Mammary epithelial cell (primary cell): ENCODE results near the gene CDH4.

Experiments used
- EZH2 ChIP-seq: IDR thresholded peaks from 2 replicates; pipeline ENCODE4 v1.6.1; 2012; ENCODE audit warnings: low read length, inconsistent platforms, borderline replicate concordance
- TF ChIP-seq, protein P1 (sequence below), 2 donors: IDR thresholded peaks in 1 of 2; conservative IDR thresholded peaks in 1 of 2; 2 replicates each; pipeline ENCODE4 v1.5.1; 2011 to 2012; ENCODE audit warnings: inconsistent platforms in 2 of 2, low read length in 2 of 2, mild to moderate bottlenecking in 2 of 2, control low read depth in 1 of 2, low read depth in 1 of 2; ENCODE audit not compliant: insufficient read depth in 1 of 2; ENCODE audit errors: extremely low read depth in 1 of 2

DNA sequence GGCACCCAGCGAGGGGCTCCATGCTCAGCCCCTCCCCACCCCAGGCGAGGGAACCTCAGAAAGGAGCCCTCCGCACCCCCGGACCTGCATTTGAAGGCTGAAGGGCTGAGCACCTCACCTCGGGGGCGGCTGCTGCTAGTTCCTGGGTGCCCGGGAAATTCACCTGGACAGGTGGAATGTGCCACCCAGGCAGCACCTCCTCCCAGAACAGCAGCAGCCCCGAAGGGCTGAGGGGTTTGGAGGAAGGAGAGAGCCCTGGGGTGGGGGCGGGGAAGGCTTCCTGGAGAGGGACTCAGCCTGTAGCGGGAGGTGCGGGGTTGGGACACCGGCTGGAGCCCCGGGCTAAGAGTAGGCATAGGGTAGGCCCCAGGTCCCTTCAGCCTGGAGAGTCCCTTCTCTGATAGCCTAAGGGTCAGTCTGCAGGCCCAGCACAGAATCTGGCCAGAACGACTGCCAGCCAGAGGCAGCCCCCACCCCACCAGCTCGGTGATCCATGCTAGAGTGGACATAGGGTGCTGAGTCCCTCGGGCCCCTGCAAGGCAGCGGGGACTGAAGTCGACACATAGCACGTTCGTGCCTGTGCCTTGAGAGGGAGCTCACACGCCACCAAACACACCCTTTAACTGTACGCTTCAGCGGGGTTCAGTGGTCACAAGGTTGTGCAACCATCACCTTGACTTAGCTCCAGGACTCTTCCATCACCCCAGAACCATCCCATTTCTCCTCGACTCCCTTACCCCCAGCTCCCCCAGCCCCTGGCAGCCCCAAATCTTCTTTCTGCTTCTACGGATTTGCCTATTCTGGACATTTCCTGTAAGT lies 632.7 kb downstream of the CDH4 start:
- TF ChIP-seq, protein P1, sequence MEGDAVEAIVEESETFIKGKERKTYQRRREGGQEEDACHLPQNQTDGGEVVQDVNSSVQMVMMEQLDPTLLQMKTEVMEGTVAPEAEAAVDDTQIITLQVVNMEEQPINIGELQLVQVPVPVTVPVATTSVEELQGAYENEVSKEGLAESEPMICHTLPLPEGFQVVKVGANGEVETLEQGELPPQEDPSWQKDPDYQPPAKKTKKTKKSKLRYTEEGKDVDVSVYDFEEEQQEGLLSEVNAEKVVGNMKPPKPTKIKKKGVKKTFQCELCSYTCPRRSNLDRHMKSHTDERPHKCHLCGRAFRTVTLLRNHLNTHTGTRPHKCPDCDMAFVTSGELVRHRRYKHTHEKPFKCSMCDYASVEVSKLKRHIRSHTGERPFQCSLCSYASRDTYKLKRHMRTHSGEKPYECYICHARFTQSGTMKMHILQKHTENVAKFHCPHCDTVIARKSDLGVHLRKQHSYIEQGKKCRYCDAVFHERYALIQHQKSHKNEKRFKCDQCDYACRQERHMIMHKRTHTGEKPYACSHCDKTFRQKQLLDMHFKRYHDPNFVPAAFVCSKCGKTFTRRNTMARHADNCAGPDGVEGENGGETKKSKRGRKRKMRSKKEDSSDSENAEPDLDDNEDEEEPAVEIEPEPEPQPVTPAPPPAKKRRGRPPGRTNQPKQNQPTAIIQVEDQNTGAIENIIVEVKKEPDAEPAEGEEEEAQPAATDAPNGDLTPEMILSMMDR (conservative IDR thresholded peaks at IDR 0.05 in 1 of 2, IDR thresholded peaks at IDR 0.05 in 1 of 2; ENCODE audit: extremely low read depth in 1 of 2, insufficient read depth in 1 of 2, low read depth in 1 of 2, low read length in 2 of 2) = no peak
- no peak for TF ChIP-seq EZH2
